KOPT-K1 (cell line): ENCODE measurements around the gene HLCS.

Source experiments
- H3K27ac ChIP-seq: fragments of 200-600 bp; sonication (generic); 2 replicates; pipeline ENCODE4 v1.5.1; 2016; ENCODE audit warnings: antibody characterized with exemption, mild to moderate bottlenecking, low read depth, low read length; ENCODE audit not compliant: poor library complexity, severe bottlenecking
- H3K36me3 ChIP-seq: fragments of 200-600 bp; sonication (generic); 2 replicates; pipeline ENCODE4 v1.5.1; 2017; ENCODE audit warnings: antibody characterized with exemption, mild to moderate bottlenecking, low read length, moderate library complexity; ENCODE audit not compliant: insufficient read depth
- H3K9me3 ChIP-seq: fragments of 200-600 bp; sonication (generic); 2 replicates; pipeline ENCODE4 v1.5.1; 2017; ENCODE audit warnings: antibody characterized with exemption, low read length, mild to moderate bottlenecking; ENCODE audit not compliant: insufficient read depth, poor library complexity, severe bottlenecking

HLCS gene

DNA sequence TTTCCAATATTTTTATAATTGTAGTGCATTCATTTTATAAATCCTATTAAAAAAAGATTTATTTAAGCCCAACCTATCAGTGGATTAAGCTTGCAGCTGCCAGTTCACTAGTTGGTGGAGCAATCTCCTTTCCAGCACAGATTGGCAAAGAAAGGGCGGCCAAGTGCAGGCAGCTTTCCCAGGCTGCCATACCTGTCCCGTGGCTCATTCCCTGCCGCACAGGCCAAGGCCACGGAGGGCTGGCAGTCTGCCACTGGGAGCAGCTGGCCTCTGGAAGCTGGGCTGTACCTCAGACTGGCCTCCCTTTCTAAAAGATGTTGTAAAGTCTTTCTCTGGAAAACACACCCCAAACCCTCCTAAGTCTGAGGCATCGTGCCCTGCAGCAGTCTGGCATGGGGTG lies 193.4 kb downstream of the HLCS start:
- Histone ChIP-seq H3K27ac (no peak overlapping the region), H3K36me3 (no peaks in the 10 kb centered on the region), H3K9me3 (no peaks in the 10 kb centered on the region)

DNA sequence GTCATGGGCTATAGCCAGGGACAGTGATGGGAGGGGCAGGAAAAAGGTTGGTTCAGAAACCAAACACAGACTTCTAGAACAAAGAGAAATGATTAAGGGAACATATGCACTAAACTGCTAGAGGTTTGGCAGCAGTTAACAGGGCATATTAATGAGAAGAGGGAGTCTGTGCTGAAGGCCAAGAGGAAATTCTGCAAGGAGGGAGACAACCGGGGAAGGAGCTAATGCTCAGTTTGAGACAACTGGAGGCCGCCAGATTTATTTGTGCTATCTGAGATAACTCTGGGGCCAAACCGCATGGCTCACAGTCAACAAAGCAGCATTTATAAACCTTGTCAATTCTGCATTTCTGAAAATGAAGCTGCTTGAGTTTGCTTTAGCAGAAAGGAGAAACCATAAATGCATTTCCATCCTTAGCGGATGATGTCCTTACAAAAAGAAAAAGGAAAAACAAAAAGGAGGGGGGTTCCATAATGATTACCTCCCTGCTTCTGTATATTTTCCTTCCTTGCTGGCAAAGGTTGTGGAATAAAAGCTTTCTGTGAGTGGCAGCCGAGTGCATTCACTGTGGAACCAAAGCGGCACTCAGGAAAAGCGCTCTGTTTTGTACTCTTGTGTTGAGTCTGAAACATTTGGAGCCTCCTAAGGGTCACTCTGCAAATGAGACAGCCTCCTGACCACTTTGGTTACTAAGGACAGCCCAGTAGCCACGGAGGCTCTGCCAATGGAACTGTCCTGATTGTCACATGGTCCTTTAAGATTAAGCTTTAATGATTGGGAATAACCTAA lies 197.2 kb downstream of the HLCS start:
- Histone ChIP-seq H3K36me3 (no peaks in the 10 kb centered on the region), H3K9me3 (no peaks in the 10 kb centered on the region), H3K27ac (no peak overlapping the region)

DNA sequence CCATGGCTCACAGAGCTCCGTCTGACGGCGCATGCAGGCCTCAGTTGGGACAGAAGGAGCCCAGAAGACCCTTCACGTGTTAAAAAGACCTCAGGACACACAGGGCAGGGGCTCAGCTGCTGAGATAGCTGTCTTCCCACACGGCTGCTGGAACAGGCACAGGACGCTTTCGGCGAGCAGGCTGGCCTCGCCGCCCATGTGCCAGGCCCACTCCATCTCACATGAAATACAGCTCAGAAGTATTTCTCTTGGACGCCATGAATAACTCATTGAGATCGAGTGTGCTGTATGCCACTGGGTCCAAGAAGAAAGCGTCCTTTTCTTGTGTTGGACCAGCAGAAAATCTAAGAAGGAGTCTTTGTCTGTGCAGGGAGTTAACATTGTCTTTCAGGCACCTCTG lies 198.0 kb downstream of the HLCS start:
- Histone ChIP-seq H3K27ac (no peak overlapping the region), H3K9me3 (no peaks in the 10 kb centered on the region), H3K36me3 (no peaks in the 10 kb centered on the region)

DNA sequence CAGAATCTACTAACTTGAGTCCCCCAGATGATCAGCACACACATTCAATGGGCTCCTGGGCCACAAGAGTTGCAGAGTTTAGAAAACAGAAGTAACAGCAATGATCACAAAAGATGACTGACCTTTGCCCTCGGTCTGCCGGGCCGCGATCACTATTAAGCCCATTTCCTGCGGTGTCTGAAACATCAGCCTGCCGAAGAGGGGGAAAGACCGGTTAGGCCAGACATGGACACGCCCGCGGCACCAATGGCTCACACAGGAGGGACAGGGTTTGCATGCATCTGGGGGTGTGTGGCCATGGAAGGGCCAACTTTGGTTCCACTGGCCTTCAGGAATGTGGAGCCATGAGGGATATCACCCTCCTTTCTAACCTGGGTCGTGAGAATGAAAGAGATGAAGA lies 199.4 kb downstream of the HLCS start:
- Histone ChIP-seq H3K36me3 (no peaks in the 10 kb centered on the region), H3K9me3 (no peaks in the 10 kb centered on the region), H3K27ac (no peak overlapping the region)

DNA sequence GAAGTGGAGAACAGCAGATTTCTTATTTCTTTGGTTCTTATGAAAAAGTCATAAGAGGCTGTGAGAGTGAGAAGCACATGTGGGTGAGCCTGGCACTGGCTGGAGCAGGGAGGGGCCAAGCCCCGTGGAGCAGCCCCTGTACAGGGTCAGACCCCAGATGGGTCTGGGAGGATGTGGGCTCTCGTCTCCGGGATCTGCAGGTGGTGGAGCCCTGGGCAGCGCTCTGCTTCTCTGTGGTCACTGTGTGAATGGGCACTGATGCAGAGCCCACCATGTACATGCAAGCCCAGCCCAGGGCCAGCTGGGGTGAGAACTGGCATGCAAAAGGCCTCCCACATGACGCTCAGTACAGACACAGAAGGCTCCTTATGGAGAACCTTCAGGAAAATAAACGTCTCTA lies 200.0 kb downstream of the HLCS start:
- Histone ChIP-seq H3K27ac (no peak overlapping the region), H3K9me3 (no peaks in the 10 kb centered on the region), H3K36me3 (no peaks in the 10 kb centered on the region)

DNA sequence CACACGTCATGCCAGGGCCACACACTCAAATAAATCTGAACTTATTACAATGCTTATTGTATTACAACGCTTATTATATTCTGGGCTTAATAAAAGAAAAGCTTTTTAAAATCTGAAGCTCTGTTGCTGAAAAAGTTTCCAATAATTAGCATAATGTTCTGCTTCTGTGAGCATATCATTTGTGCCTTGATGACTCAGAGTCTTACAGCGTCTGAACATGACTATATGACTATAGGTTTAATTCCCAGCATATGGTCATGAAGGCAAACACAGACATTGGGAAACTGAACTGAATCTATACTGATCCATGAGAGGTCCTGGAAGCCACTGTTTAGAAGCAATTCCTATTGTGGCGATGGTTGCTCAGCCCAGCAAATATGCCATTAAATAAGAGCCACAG lies 201.2 kb downstream of the HLCS start:
- no peak overlapping the region for H3K27ac ChIP-seq
- H3K9me3 ChIP-seq, result no peaks in the 10 kb centered on the region
- no peaks in the 10 kb centered on the region for H3K36me3 ChIP-seq

DNA sequence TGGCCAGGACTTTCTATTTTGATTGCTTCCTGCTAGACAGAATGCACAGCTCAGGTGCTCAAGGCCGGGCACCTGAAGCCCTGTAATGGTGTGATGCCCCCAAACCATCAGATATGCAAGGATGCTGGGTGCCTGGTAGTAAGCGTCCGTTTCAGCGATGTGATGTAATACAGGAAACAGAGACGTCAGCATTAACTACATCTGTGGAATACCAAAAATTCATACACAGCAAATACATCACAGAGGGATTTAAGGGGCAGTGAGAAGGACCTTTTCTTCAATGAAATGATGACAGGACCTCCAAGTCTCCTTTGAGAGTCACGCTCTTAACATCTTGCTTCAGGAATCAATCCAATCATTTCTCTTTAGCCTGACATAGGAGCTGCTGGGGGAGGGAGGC lies 203.2 kb downstream of the HLCS start:
- Histone ChIP-seq H3K27ac (no peak overlapping the region), H3K9me3 (no peaks in the 10 kb centered on the region), H3K36me3 (no peaks in the 10 kb centered on the region)

DNA sequence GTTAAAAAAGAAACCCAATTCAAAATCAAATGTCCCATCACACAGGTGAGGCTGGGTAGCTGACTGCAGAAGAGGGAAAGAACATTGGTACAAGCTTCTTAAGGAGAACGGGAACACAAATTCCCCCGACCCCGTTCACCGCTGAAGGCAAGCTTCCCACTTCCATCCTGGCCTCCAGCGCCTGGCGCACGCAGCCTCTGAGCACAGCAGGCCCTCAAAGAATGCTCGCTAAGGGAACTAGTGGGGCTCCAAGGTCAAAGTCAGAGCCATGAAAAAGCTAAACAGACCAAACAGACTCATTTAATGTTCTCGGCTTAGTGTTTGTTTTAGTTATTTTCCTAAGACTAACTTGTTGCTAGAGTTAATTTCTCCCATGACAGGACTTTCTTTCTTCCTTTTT lies 203.8 kb downstream of the HLCS start:
- no peaks in the 10 kb centered on the region for H3K36me3 ChIP-seq
- no peak overlapping the region for H3K27ac ChIP-seq
- H3K9me3 ChIP-seq, result no peaks in the 10 kb centered on the region

DNA sequence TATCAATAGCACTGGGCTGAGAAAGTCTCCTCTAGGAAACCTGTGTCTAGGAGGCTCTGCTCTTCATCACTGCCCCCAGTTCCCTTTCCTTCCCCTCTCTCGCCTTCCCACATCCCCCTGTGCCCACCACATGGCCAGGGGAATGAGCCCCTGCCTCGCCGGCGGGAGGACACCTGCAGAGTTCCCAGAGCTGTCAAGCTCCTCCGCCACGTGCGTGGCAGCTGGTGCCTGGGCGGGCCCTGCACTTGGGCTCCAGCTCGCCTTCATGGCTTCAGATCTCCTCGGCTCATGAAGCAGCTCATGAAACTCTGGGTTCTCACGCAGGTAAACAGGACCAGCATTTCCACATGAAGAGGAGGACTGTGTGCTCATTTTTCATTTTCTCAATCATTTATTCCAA lies 204.8 kb downstream of the HLCS start:
- Histone ChIP-seq H3K36me3 (no peaks in the 10 kb centered on the region), H3K9me3 (no peaks in the 10 kb centered on the region), H3K27ac (no peak overlapping the region)

DNA sequence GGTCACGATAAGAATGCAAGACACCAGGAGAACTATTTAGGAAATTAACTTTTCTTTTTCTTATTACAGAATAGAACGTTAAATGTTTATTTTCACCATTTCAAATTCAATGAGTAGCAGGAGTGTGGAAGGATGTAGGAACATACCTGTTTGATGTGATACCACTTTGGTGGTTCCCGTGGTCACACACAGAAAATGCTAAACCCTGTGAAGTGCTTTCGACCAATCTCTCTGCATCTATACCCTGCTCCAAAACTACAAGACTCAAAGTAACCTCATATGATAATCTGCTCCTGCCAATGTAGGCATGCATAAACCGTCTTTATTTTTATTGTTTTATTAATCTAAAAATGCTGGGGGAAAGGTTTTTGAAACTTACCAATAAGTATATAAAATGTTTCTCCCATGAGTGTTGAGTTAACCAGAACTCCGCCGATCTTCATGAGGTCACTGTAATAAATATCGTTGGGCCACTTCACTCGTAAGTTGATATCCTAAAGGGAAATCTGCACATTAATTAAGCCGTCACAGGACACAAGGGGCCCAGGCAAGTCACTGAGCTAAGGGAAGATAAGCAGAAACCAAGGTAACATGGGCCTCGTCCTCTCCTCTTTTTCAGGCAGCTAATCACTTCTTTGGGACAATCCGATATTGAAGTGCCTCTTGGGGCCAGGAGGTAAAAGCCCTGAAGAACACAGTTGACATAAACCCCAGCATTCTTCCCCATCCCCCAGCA lies 207.0 kb downstream of the HLCS start:
- no peaks in the 10 kb centered on the region for H3K36me3 ChIP-seq
- H3K27ac ChIP-seq, result no peak overlapping the region
- H3K9me3 ChIP-seq, result no peaks in the 10 kb centered on the region

DNA sequence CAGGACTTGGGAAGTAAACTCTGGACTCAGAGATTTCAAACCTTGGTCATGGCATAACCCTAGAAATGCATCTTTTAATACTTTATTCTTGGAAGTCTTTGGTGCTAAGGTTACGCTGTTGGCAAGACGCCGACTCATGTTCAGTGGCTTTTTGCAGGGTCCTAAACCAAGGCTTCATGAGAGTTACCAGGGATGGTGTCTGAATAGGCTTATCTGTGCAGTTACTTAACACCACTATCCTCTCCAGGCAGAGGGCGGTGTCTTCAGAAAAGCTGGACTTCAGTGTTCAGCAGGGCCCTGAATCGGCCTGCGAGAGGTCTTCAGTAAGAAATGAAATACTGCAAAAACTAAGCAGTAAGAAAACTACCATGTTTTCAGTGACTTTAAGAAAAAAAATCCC lies 209.3 kb downstream of the HLCS start:
- H3K36me3 ChIP-seq, result no peaks in the 10 kb centered on the region

DNA sequence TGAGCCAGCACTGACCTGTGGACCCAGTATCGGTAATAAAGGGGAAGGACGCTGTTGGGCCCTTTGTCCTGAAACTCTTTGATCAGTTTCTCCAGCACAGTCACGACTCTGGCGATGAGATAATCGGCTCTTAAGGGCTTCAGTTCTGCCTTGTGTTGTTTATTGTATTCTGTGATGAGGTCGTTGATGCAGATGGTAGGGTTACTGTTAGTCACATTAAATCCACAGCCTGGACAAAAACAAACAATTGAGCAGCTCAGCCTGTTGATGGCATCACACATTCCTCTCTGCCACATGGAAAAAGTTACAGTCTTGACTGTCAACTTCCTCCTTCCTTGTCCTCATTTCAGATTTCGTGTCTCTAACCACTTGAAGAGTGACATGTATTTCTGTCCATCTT lies 209.9 kb downstream of the HLCS start:
- H3K27ac ChIP-seq, result no peak overlapping the region
- no peaks in the 10 kb centered on the region for H3K36me3 ChIP-seq

More for the DNA sequence above, 209.3 kb downstream of the HLCS start:
- Histone ChIP-seq H3K27ac (no peak overlapping the region), H3K9me3 (no peaks in the 10 kb centered on the region)

DNA sequence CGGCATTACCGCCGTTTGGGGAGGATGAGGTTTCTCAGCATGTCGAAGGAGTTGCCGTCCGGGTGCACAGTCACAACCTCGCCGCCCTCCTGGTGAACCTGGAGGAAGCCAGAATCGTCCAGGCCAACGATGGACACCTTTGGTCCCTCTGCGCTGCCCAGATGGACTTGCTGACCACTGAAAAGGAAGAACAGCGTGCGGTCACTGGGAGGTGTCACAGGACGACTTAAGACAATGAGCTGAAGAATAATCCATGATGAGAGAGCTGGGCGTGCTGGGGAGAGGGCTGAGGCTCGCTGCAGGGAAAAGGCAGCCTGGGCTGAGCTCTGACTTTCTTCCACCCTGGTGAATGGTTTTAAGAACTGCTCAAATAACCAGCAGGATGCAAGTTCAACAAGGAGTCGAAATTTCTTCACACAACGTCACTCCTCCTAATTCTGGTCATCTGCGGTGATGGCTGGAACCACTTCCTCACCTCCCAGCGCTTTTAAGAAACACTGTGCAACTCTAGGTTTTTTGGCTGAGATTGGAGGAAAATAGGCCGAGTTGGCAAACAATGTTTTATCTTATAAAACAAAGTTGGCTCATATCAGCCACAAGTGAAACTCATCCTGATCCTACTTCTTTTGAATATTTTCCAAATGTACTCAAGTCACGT lies 212.1 kb downstream of the HLCS start:
- H3K9me3 ChIP-seq, result no peaks in the 10 kb centered on the region
- no peaks in the 10 kb centered on the region for H3K36me3 ChIP-seq
- no peak overlapping the region for H3K27ac ChIP-seq

More for the DNA sequence above, 209.9 kb downstream of the HLCS start:
- no peaks in the 10 kb centered on the region for H3K9me3 ChIP-seq

DNA sequence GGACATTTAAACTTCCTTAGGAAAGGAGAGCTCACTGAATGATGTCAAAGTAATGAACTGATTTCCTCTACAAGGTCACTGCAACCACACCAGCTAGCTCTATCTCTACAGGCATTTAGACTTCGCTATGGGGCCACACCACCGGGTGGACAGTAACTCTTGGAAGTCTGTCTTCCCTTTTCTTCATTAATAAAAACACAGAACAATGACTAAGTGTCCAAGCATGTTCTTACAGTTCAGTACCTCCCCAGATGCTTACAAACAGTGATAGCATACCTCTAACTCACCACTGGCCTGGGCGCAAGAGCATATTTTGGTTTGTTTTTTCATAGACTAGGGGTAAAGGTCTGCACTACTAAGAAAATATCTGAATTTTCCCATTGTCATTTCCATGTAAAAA lies 212.9 kb downstream of the HLCS start:
- Histone ChIP-seq H3K36me3 (no peaks in the 10 kb centered on the region), H3K27ac (no peak overlapping the region), H3K9me3 (no peaks in the 10 kb centered on the region)

DNA sequence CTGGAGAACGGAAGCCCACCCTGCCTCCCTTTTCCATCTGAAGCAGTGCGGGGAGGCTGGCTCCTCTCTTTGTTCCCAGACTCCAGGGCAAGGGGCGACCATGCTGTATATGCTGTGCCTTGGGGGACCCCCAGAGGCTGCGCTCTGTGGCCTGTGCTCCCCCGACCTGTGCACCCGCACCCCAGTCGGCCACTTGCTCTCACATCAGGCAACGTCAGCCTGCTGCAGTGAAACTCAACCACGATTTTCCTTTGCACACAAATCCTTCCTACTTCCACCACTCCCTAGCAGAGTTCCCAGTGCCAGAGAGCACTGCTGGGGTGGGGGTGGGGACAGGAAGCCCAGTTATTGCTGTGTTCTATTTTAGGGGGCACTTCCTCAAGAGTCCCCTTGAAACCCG lies 215.1 kb downstream of the HLCS start:
- Histone ChIP-seq H3K27ac (no peak overlapping the region), H3K9me3 (no peaks in the 10 kb centered on the region), H3K36me3 (no peaks in the 10 kb centered on the region)
